CD4-positive, alpha-beta T cell (primary cell): ENCODE measurements around the gene HEPACAM2. TPM values are rescaled to one million over a fixed set of nuclear protein-coding genes. Genes with fewer than 3 reads are reported as not detected.

Experiments used
- ATAC-seq: fragments of 200-7000 bp; cut with Tn5 transposase; one replicate; pipeline ENCODE4 v1.10.0; 2022; ENCODE audit warnings: mild to moderate bottlenecking; ENCODE audit not compliant: poor library complexity
- CTCF ChIA-PET: fragments of 350-600 bp; sonication (Branson Sonifier 250); formaldehyde crosslinking; loops from one replicate; lab custom pipeline; 2021; ENCODE audit warnings: antibody characterized with exemption, inconsistent platforms; lab: Charles Lee
- POLR2A ChIA-PET: fragments of 350-600 bp; sonication (Branson Sonifier 250); formaldehyde crosslinking; loops from one replicate; lab custom pipeline; 2021; ENCODE audit warnings: antibody characterized with exemption, inconsistent platforms; lab: Charles Lee
- DNase-seq, 14 experiments: peaks; one replicate each; pipeline ENCODE4 v3.0.0-alpha.2; 2013 to 2020; ENCODE audit warnings: mixed read lengths in 2 of 14
- H3K27ac ChIP-seq, 2 donors: one replicate each; pipeline versions ENCODE4 v1.5.1 to v1.7.0; 2013; ENCODE audit warnings: low read length in 2 of 2, low read depth in 1 of 2, mild to moderate bottlenecking in 1 of 2
- H3K27me3 ChIP-seq, 2 experiments: 1 replicate in 1 of 2; 2 replicates in 1 of 2; pipeline versions ENCODE4 v1.6.1 to v1.7.0; 2013; ENCODE audit warnings: low read length in 2 of 2, control low read depth in 1 of 2, mild to moderate bottlenecking in 1 of 2, moderate library complexity in 1 of 2; ENCODE audit not compliant: insufficient read depth in 2 of 2, control insufficient read depth in 1 of 2
- H3K36me3 ChIP-seq: one replicate; pipeline ENCODE4 v1.6.1; 2013; ENCODE audit warnings: low read length, control low read depth; ENCODE audit not compliant: insufficient read depth
- H3K4me1 ChIP-seq: one replicate; pipeline ENCODE4 v1.6.1; 2013; ENCODE audit warnings: low read length, control low read depth; ENCODE audit not compliant: insufficient read depth
- H3K4me3 ChIP-seq: one replicate; pipeline ENCODE4 v1.5.1; 2013; ENCODE audit warnings: mild to moderate bottlenecking, low read length, moderate library complexity
- H3K9me3 ChIP-seq, 2 experiments: 1 replicate in 1 of 2; 2 replicates in 1 of 2; pipeline versions ENCODE4 v1.6.1 to v1.7.0; 2013; ENCODE audit warnings: low read length in 2 of 2, mild to moderate bottlenecking in 2 of 2, control low read depth in 1 of 2, moderate library complexity in 1 of 2; ENCODE audit not compliant: control insufficient read depth in 1 of 2, insufficient read depth in 1 of 2
- H3K27ac Mint-ChIP-seq: one replicate; pipeline ENCODE4 v1.8.0; 2020; ENCODE audit warnings: mixed read lengths
- H3K27me3 Mint-ChIP-seq: one replicate; pipeline ENCODE4 v1.8.0; 2021; ENCODE audit warnings: mixed read lengths
- H3K36me3 Mint-ChIP-seq: one replicate; pipeline ENCODE4 v1.8.0; 2021; ENCODE audit warnings: low read depth, mixed read lengths
- H3K4me1 Mint-ChIP-seq: one replicate; pipeline ENCODE4 v1.8.0; 2021; ENCODE audit warnings: low read depth, mixed read lengths
- H3K4me3 Mint-ChIP-seq: one replicate; pipeline ENCODE4 v1.8.0; 2020; ENCODE audit warnings: mild to moderate bottlenecking, mixed read lengths
- H3K9me3 Mint-ChIP-seq: one replicate; pipeline ENCODE4 v1.8.0; 2020; ENCODE audit warnings: mixed read lengths
- CTCF ChIP-seq: fragments of 200-600 bp; IDR thresholded peaks from one replicate; pipeline ENCODE4 v1.8.0; 2022; ENCODE audit warnings: antibody characterized with exemption, mild to moderate bottlenecking
- intact Hi-C, 2 experiments: fragments of 100-400 bp; cut with DNase I in 1 of 2; cut with micrococcal nuclease in 1 of 2; formaldehyde crosslinking; loops; one replicate each; pipeline versions ENCODE4 v1.15.1 to v1.9.0; 2023 to 2025; cut with DNase I, micrococcal nuclease
- total RNA-seq, 174 experiments: library from RNA in 2 of 174; stranded (reverse) in 2 of 174; gene quantifications; one replicate each; pipeline ENCODE4 v1.2.3 and lab custom pipeline; 2021 to 2026

The HEPACAM2 gene
- total RNA-seq, 2 experiments from 2014 or later = not detected

- Mint-ChIP-seq H3K27me3 (no peaks in the 10 kb centered on the region), H3K4me3 (peak overlapping the region; percentile 57), H3K27ac (peak overlapping the region; percentile 90), H3K9me3 (no peaks in the 10 kb centered on the region), H3K36me3 (peaks cover 14% of the 10 kb centered on the region), H3K4me1 (peaks cover 43% of the 10 kb centered on the region)
- no peak overlapping the region for H3K27ac ChIP-seq
- peaks cover 15% of the 10 kb centered on the region for H3K4me1 ChIP-seq
- no peaks in the 10 kb centered on the region for H3K9me3 ChIP-seq
- no peaks in the 10 kb centered on the region for H3K27me3 ChIP-seq
- ATAC-seq = no peak
- intact Hi-C loops = no loop called here
- peaks cover 57% of the 10 kb centered on the region for H3K36me3 ChIP-seq
- DNase-seq = peak in 3 of 14 experiments; percentile 13 to 16 (median 16)
- ChIA-PET POLR2A (interaction anchor here (1.3 kb wide), 1 partner anchor 28 kb away, joined by 4 read pairs; the partner anchor contains the start of gene SAMD9), CTCF (interaction anchor here (1.2 kb wide), 1 partner anchor 313 kb away, joined by 3 read pairs; no protein-coding TSS in a partner anchor)
- no peak for TF ChIP-seq CTCF
- no peak overlapping the region for H3K4me3 ChIP-seq
Observed at GRCh38 chr7:93145354-93145753, 80.9 kb downstream of the HEPACAM2 start.

- no peak for ATAC-seq
- Histone ChIP-seq H3K4me1 (peaks cover 12% of the 10 kb centered on the region), H3K4me3 (no peak overlapping the region), H3K36me3 (peaks cover 89% of the 10 kb centered on the region), H3K9me3 (peaks cover 4 to 13% of the 10 kb centered on the region in 2 experiments), H3K27me3 (no peaks in the 10 kb centered on the region), H3K27ac (no peak overlapping the region)
- H3K36me3 Mint-ChIP-seq = peaks cover 10% of the 10 kb centered on the region
- ChIA-PET CTCF (no interaction called here), POLR2A (no interaction called here)
- peaks cover 7% of the 10 kb centered on the region for H3K9me3 Mint-ChIP-seq
- H3K27me3 Mint-ChIP-seq = no peaks in the 10 kb centered on the region
- peaks cover 24% of the 10 kb centered on the region for H3K4me1 Mint-ChIP-seq
- H3K4me3 Mint-ChIP-seq = no peak overlapping the region
- no peak overlapping the region for H3K27ac Mint-ChIP-seq
- DNase-seq = no peak
- intact Hi-C loops = no loop called here
- TF ChIP-seq CTCF = no peak
Observed at GRCh38 chr7:93142127-93142526, 84.1 kb downstream of the HEPACAM2 start.

GRCh38 chr7:93140582-93141191, 85.6 kb downstream of the HEPACAM2 start:
- H3K27ac Mint-ChIP-seq = no peak overlapping the region
- intact Hi-C loops = no loop called here
- no peak for ATAC-seq
- ChIA-PET CTCF (no interaction called here), POLR2A (no interaction called here)
- peaks cover 8% of the 10 kb centered on the region for H3K9me3 Mint-ChIP-seq
- H3K36me3 ChIP-seq = peaks cover 99% of the 10 kb centered on the region
- no peak overlapping the region for H3K27ac ChIP-seq
- peaks cover 18% of the 10 kb centered on the region for H3K36me3 Mint-ChIP-seq
- peaks cover 4 to 22% of the 10 kb centered on the region in 2 experiments for H3K9me3 ChIP-seq
- DNase-seq = no peak
- no peak for TF ChIP-seq CTCF
- no peaks in the 10 kb centered on the region for H3K27me3 ChIP-seq
- H3K4me1 ChIP-seq = peaks cover under 1% of the 10 kb centered on the region
- H3K4me3 Mint-ChIP-seq = no peak overlapping the region
- H3K4me3 ChIP-seq = no peak overlapping the region
- H3K27me3 Mint-ChIP-seq = no peaks in the 10 kb centered on the region
- peaks cover 9% of the 10 kb centered on the region for H3K4me1 Mint-ChIP-seq
